GM12878 (cell line): ENCODE data around the gene NDUFB7. TPM values are rescaled to one million over a fixed set of nuclear protein-coding genes. Genes with fewer than 3 reads are reported as not detected.
"Not testable (repeated sequence)": the region's sequence is repeated elsewhere in the genome, so short reads cannot be mapped to it uniquely, and the experiment has no call there.

ENCODE experiments used
- ATAC-seq: fragments of 200-7000 bp; cut with Tn5 transposase; 3 replicates; pipeline ENCODE4 v1.9.1; 2020; ENCODE audit warnings: mild to moderate bottlenecking, moderate library complexity
- BruUV-seq: library from RNA; stranded (reverse); fragments of 400-500 nt; replicated peaks from 2 replicates; lab custom pipeline; 2021; lab: Mats Ljungman, UMichigan
- CTCF ChIA-PET: fragments of 300-600 bp; sonication (Branson Sonifier 250); formaldehyde crosslinking; extraction: SDS; loops from one replicate; lab custom pipeline; 2021; ENCODE audit warnings: inconsistent platforms; lab: Yijun Ruan, JAX
- POLR2A ChIA-PET: fragments of 350-600 bp; formaldehyde crosslinking; extraction: SDS; loops from one replicate; lab custom pipeline; 2021; ENCODE audit warnings: inconsistent platforms; lab: Charles Lee
- RAD21 ChIA-PET: fragments of 300-600 bp; sonication (Branson Sonifier 250); formaldehyde crosslinking; loops from one replicate; lab custom pipeline; 2023; ENCODE audit warnings: antibody characterized with exemption; ENCODE audit not compliant: unreplicated experiment; lab: Charles Lee
- SMC1A ChIA-PET: fragments of 300-600 bp; sonication (Branson Sonifier 250); formaldehyde crosslinking; loops from one replicate; lab custom pipeline; 2023; ENCODE audit not compliant: unreplicated experiment, uncharacterized antibody; lab: Charles Lee
- DNase-seq: peaks from one replicate; pipeline ENCODE4 v3.0.0-alpha.2; 2011; ENCODE audit warnings: low read depth, low spot score
- FAIRE-seq: peaks from 3 replicates; lab custom pipeline; 2011; peaks lifted over from hg19 to GRCh38; lab: Jason Lieb, UNC
- H2AFZ ChIP-seq: 2 replicates; pipeline ENCODE4 v1.6.0; 2011; ENCODE audit warnings: low read depth, low read length, control low read depth; ENCODE audit not compliant: control insufficient read depth
- H3K27ac ChIP-seq: 2 replicates; pipeline ENCODE4 v1.5.1; 2011; ENCODE audit warnings: control low read depth; ENCODE audit not compliant: control insufficient read depth, insufficient read depth
- H3K27me3 ChIP-seq, 2 experiments: replicated peaks in 1 of 2; 2 replicates each; pipeline versions ENCODE4 v1.6.0 to v1.6.1; 2011; ENCODE audit warnings: low read length in 1 of 2; ENCODE audit not compliant: control insufficient read depth in 2 of 2, insufficient read depth in 2 of 2
- H3K36me3 ChIP-seq, 2 experiments: 2 replicates each; pipeline ENCODE4 v1.5.1; 2011; ENCODE audit warnings: low read length in 1 of 2; ENCODE audit not compliant: control insufficient read depth in 2 of 2, insufficient read depth in 2 of 2
- H3K4me1 ChIP-seq: 2 replicates; pipeline ENCODE4 v1.6.1; 2011; ENCODE audit warnings: mild to moderate bottlenecking, low read length, moderate library complexity, mixed read lengths; ENCODE audit not compliant: control insufficient read depth, insufficient read depth
- H3K4me2 ChIP-seq: 2 replicates; pipeline ENCODE4 v1.6.0; 2011; ENCODE audit warnings: control low read depth; ENCODE audit not compliant: control insufficient read depth, insufficient read depth
- H3K4me3 ChIP-seq: fragments of 200-600 bp; sonication (generic); 2 replicates; pipeline ENCODE4 v1.5.1; 2016
- H3K79me2 ChIP-seq: 2 replicates; pipeline ENCODE4 v1.6.0; 2011; ENCODE audit warnings: low read length; ENCODE audit not compliant: control insufficient read depth, insufficient read depth
- H3K9ac ChIP-seq: 2 replicates; pipeline ENCODE4 v1.8.0; 2011; ENCODE audit warnings: low read length, control low read depth, mixed read lengths; ENCODE audit not compliant: control insufficient read depth, insufficient read depth
- H3K9me3 ChIP-seq: replicated peaks from 3 replicates; pipeline ENCODE4 v1.5.1; 2011; ENCODE audit warnings: mild to moderate bottlenecking, low read length; ENCODE audit not compliant: control insufficient read depth, insufficient read depth
- H4K20me1 ChIP-seq: 2 replicates; pipeline ENCODE4 v1.6.0; 2011; ENCODE audit not compliant: control insufficient read depth, insufficient read depth
- BMI1 ChIP-seq: fragments of 450-650 bp; IDR thresholded peaks from 2 replicates; pipeline ENCODE4 v1.6.1; 2016; ENCODE audit warnings: mild to moderate bottlenecking, moderate library complexity, borderline replicate concordance
- GABPA ChIP-seq: IDR thresholded peaks from 2 replicates; pipeline ENCODE4 v1.6.1; 2014; ENCODE audit warnings: antibody characterized with exemption, low read depth, mild to moderate bottlenecking, inconsistent platforms
- JUND ChIP-seq: IDR thresholded peaks from 2 replicates; pipeline ENCODE4 v1.6.1; 2012; ENCODE audit warnings: low read depth, mild to moderate bottlenecking, low read length, improper control_type of control experiment, moderate library complexity
- MEF2A ChIP-seq: IDR thresholded peaks from 2 replicates; pipeline ENCODE4 v1.6.1; 2011; ENCODE audit warnings: low read depth, mild to moderate bottlenecking, low read length, moderate library complexity; ENCODE audit not compliant: insufficient read depth
- NBN ChIP-seq: fragments of 450-650 bp; IDR thresholded peaks from 2 replicates; pipeline ENCODE4 v1.6.1; 2016
- NFYA ChIP-seq: IDR thresholded peaks from 2 replicates; pipeline ENCODE4 v1.6.1; 2011; ENCODE audit warnings: low read depth, mild to moderate bottlenecking, low read length, improper control_type of control experiment, borderline replicate concordance
- POU2F2 ChIP-seq: IDR thresholded peaks from 3 replicates; pipeline ENCODE4 v1.6.1; 2011; ENCODE audit warnings: low read depth, mild to moderate bottlenecking, low read length, borderline replicate concordance
- SIN3A ChIP-seq: IDR thresholded peaks from 2 replicates; pipeline ENCODE4 v1.6.1; 2012; ENCODE audit warnings: low read depth, low read length, improper control_type of control experiment
- SP1 ChIP-seq: IDR thresholded peaks from one replicate; pipeline ENCODE4 v1.6.1; 2011; ENCODE audit warnings: low read depth, low read length
- SRF ChIP-seq, 2 experiments: IDR thresholded peaks; 2 replicates each; pipeline ENCODE4 v1.6.1; 2011; ENCODE audit warnings: low read depth in 2 of 2, low read length in 2 of 2, mild to moderate bottlenecking in 1 of 2, moderate library complexity in 1 of 2
- TAF1 ChIP-seq: IDR thresholded peaks from 2 replicates; pipeline ENCODE4 v1.6.1; 2011; ENCODE audit warnings: mild to moderate bottlenecking, low read depth, low read length, borderline replicate concordance
- TCF3 ChIP-seq: IDR thresholded peaks from 2 replicates; pipeline ENCODE4 v1.6.1; 2012; ENCODE audit warnings: low read depth, mild to moderate bottlenecking, low read length, borderline replicate concordance; ENCODE audit not compliant: insufficient read depth
- ZBTB33 ChIP-seq: fragments of 450-650 bp; IDR thresholded peaks from 2 replicates; pipeline ENCODE4 v1.6.1; 2017; ENCODE audit warnings: mild to moderate bottlenecking
- WGBS: methylation state at CpG from one replicate; pipeline ENCODE4 v1.1.6; 2016; ENCODE audit warnings: low lambda C conversion rate; ENCODE audit not compliant: insufficient replicate concordance, insufficient coverage; ENCODE audit errors: missing lambda C conversion rate; 5-methylcytosine and 5-hydroxymethylcytosine counted together
- in situ Hi-C: fragments of 300-500 bp; cut with MboI; formaldehyde crosslinking; loops from 9 replicates; pipeline ENCODE4 v1.14.3; 2018; ENCODE audit warnings: mixed read lengths
- intact Hi-C: fragments of 100-400 bp; cut with micrococcal nuclease; formaldehyde crosslinking; loops from one replicate; pipeline ENCODE4 v1.14.2; 2022; ENCODE audit not compliant: unreplicated experiment
- polyA plus RNA-seq, 11 experiments: library from polyadenylated mRNA; depleted of rRNA in 4 of 11; unstranded in 6 of 11; stranded (reverse) in 5 of 11; fragments of >200 nt; fragmentation: Nextera tagmentation in 4 of 11; fragmentation: Illumina TruSeq in 1 of 11; extraction: Ambion mirVana in 4 of 11; extraction: Trizol in 1 of 11; gene quantifications; 1 replicate in 1 of 11; 2 replicates in 10 of 11; pipeline versions ENCODE4 v1.2.1 to v1.2.3, GENCODE V29; 2011 to 2016; ENCODE audit warnings: inconsistent platforms in 2 of 11, missing spikeins in 2 of 11, low read depth in 1 of 11
- total RNA-seq, 4 experiments: library from RNA; depleted of rRNA in 3 of 4; stranded (reverse); fragments of >200 nt in 3 of 4; fragmentation: Illumina TruSeq in 1 of 4; extraction: Trizol in 1 of 4; gene quantifications; 2 replicates each; pipeline versions ENCODE4 v1.2.1 to v1.2.3, GENCODE V29; 2013 to 2021

Gene NDUFB7
- total and polyA plus RNA-seq, 10 of the 15 experiments (the other 5 are each of a cell fraction or from before 2014, with no cell fraction given), result 14.6 to 480 (median 182) TPM

- no peak for TF ChIP-seq ZBTB33
- TF ChIP-seq BMI1, result no peak
- TF ChIP-seq NFYA, result no peak
- TF ChIP-seq MEF2A, result no peak
- no peak for TF ChIP-seq SP1
Observed at GRCh38 chr19:14565765-14566711, 5.8 kb downstream of the NDUFB7 start (continued).

- 93% methylated on average over 20 of the region's 22 CpGs for WGBS
- Histone ChIP-seq H3K4me2 (no peak overlapping the region), H3K9me3 (no peaks in the 10 kb centered on the region), H2AFZ (no peak overlapping the region), H4K20me1 (no peaks in the 10 kb centered on the region), H3K4me3 (no peak overlapping the region), H3K9ac (no peak overlapping the region), H3K79me2 (peaks cover 5% of the 10 kb centered on the region), H3K27ac (no peak overlapping the region), H3K27me3 (no peaks in the 10 kb centered on the region), H3K36me3 (peaks cover 0 to 12% of the 10 kb centered on the region in 2 experiments; a peak in 3 of 4 replicates), H3K4me1 (peaks cover 7% of the 10 kb centered on the region)
- TF ChIP-seq SIN3A (no peak), NBN (no peak), TCF3 (no peak), BMI1 (no peak), GABPA (no peak), TAF1 (no peak), POU2F2 (no peak), JUND (no peak), SRF (IDR thresholded peaks at IDR 0.05; ENCODE audit: low read depth in 2 of 2, low read length in 2 of 2) (no peak)
- FAIRE-seq (no peak), DNase-seq (no peak), ATAC-seq (no peak)
- no TSS peak for BruUV-seq
- ChIA-PET CTCF (no interaction called here), RAD21 (no interaction called here), SMC1A (no interaction called here), POLR2A (no interaction called here)
- in situ Hi-C loops, result loop anchor here (5.0 kb wide), 1 partner anchor 327 kb away; no protein-coding TSS in a partner anchor
- intact Hi-C loops, result no loop called here
Observed at GRCh38 chr19:14565298-14565679, 6.6 kb downstream of the NDUFB7 start.

DNA sequence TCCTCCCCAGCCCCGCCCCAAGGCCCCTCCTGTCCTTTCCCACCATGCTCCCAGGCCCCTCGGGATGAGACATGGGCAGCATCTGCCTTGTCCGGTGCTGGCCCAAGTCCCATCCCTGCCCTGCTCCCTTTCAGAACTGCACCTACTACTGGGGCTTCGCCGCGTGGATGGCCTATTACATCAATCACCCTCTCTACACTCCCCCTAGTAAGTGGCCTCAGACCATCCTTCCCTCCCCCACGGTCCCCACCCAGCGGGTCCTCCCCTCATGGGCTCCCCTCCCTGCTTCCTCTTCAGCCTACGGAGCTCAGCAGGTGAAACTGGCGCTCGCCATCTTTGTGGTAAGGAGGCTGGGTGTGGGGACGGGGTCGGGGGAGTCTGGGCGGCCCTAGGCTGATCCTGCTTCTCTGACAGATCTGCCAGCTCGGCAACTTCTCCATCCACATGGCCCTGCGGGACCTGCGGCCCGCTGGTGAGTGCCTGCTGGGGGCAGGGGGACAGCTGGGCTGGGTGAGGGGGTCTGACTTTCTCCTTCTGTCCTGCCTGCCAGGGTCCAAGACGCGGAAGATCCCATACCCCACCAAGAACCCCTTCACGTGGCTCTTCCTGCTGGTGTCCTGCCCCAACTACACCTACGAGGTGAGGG is 7.1 kb downstream of the NDUFB7 start:
- POLR2A ChIA-PET, H3K4me3 ChIP-seq, intact Hi-C loops, RAD21 ChIA-PET, H3K27me3 ChIP-seq, H3K27ac ChIP-seq, CTCF ChIA-PET, SMC1A ChIA-PET, H3K4me2 ChIP-seq, H2AFZ ChIP-seq, H3K4me1 ChIP-seq, H3K79me2 ChIP-seq, DNase-seq, H3K9me3 ChIP-seq, FAIRE-seq, BruUV-seq, H3K9ac ChIP-seq, H4K20me1 ChIP-seq, ATAC-seq: not testable (repeated sequence)
- H3K36me3 ChIP-seq, result peaks cover 0 to 12% of the 10 kb centered on the region in 2 experiments; a peak in 3 of 4 replicates
- in situ Hi-C loops, result loop anchor here (5.0 kb wide), 1 partner anchor 328 kb away; no protein-coding TSS in a partner anchor
- 85% methylated on average over 17 of the region's 22 CpGs for WGBS
